ENCODE data around the gene NCKAP5. TPM values are rescaled to one million over a fixed set of nuclear protein-coding genes. Genes with fewer than 3 reads are reported as not detected.

NCKAP5 gene
- total RNA-seq, 1 experiment from 2014 or later = 3.2 TPM

- Histone ChIP-seq H3K79me2 (ENCODE audit: low read length) (no peaks in the 10 kb centered on the region), H3K4me3 (ENCODE audit: low read length) (no peak overlapping the region), H3K4me1 (ENCODE audit: insufficient read depth, low read length) (no peaks in the 10 kb centered on the region), H3K27me3 (ENCODE audit: low read length) (no peaks in the 10 kb centered on the region), H3K36me3 (ENCODE audit: low read depth, low read length) (no peaks in the 10 kb centered on the region), H3K9me2 (replicated peaks; ENCODE audit: low read length) (no peaks in the 10 kb centered on the region), H3K9ac (ENCODE audit: low read length) (no peak overlapping the region), H3F3A (ENCODE audit: low read length, unreplicated experiment) (no peaks in the 10 kb centered on the region), H2AFZ (ENCODE audit: low read length) (no peak overlapping the region), H3K9me3 (ENCODE audit: low read length) (no peaks in the 10 kb centered on the region), H3K4me2 (ENCODE audit: low read length) (no peak overlapping the region), H3K27ac (ENCODE audit: low read length) (no peak overlapping the region), H4K20me1 (ENCODE audit: low read length) (no peaks in the 10 kb centered on the region)
- DNase-seq = no peak
- no TSS peak for BruUV-seq (replicated peaks)
- no peak for ATAC-seq
- TF ChIP-seq CTCF (conservative IDR thresholded peaks at IDR 0.05; ENCODE audit: low read depth, low read length) (no peak), EZH2 (IDR thresholded peaks at IDR 0.05; ENCODE audit: low read length, unreplicated experiment) (no peak), EZH2phosphoT487 (IDR thresholded peaks at IDR 0.05; ENCODE audit: borderline replicate concordance, low read length) (no peak)
- CTCF ChIA-PET = no interaction called here
- intact Hi-C loops (cut with micrococcal nuclease) = no loop called here
- POLR2A ChIA-PET (ENCODE audit: unreplicated experiment) = no interaction called here
Measured at GRCh38 chr2:133317178-133317577, 251.1 kb downstream of the NCKAP5 start.

DNA sequence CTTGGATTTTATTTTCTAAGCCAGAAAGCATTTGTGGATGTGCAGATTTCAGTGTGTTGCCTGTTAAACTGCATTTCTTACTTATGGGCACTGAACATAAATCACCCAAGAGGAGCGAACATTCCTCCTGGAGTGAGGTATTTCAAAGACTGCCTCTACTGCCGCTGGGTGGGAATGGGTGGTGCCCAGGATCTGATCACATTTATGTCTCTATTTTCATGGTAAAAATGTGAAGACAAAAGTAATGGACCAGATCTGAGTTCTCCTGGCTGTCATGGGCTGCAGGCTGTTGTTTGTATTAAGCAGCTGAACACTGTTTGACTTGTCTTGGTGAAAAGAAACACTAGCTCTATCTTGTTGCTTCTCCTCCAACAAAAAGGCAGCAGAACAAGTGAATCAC lies 251.7 kb downstream of the NCKAP5 start:
- Histone ChIP-seq H3K79me2 (ENCODE audit: low read length) (no peaks in the 10 kb centered on the region), H3K9me3 (ENCODE audit: low read length) (no peaks in the 10 kb centered on the region), H3K4me3 (ENCODE audit: low read length) (no peak overlapping the region), H3K9me2 (replicated peaks; ENCODE audit: low read length) (no peaks in the 10 kb centered on the region), H3K27me3 (ENCODE audit: low read length) (no peaks in the 10 kb centered on the region), H4K20me1 (ENCODE audit: low read length) (no peaks in the 10 kb centered on the region), H2AFZ (ENCODE audit: low read length) (no peak overlapping the region), H3K4me1 (ENCODE audit: insufficient read depth, low read length) (no peaks in the 10 kb centered on the region), H3K27ac (ENCODE audit: low read length) (no peak overlapping the region), H3K36me3 (ENCODE audit: low read depth, low read length) (no peaks in the 10 kb centered on the region), H3F3A (ENCODE audit: low read length, unreplicated experiment) (no peaks in the 10 kb centered on the region), H3K4me2 (ENCODE audit: low read length) (no peak overlapping the region), H3K9ac (ENCODE audit: low read length) (no peak overlapping the region)
- ChIA-PET CTCF (no interaction called here), POLR2A (ENCODE audit: unreplicated experiment) (no interaction called here)
- intact Hi-C loops (cut with micrococcal nuclease) = no loop called here
- DNase-seq (no peak), ATAC-seq (no peak)
- no TSS peak for BruUV-seq (replicated peaks)
- no peak for TF ChIP-seq EZH2 (IDR thresholded peaks at IDR 0.05; ENCODE audit: low read length, unreplicated experiment)
- TF ChIP-seq EZH2phosphoT487 (IDR thresholded peaks at IDR 0.05; ENCODE audit: borderline replicate concordance, low read length) = no peak
- no peak for TF ChIP-seq CTCF (conservative IDR thresholded peaks at IDR 0.05; ENCODE audit: low read depth, low read length)

GRCh38 chr2:133315280-133315679 lies 253.0 kb downstream of the NCKAP5 start:
- H2AFZ ChIP-seq (ENCODE audit: low read length) = no peak overlapping the region
- no peak overlapping the region for H3K4me2 ChIP-seq (ENCODE audit: low read length)
- no peaks in the 10 kb centered on the region for H3K4me1 ChIP-seq (ENCODE audit: insufficient read depth, low read length)
- H3K9me2 ChIP-seq (replicated peaks; ENCODE audit: low read length) = no peaks in the 10 kb centered on the region
- H4K20me1 ChIP-seq (ENCODE audit: low read length) = no peaks in the 10 kb centered on the region
- H3K36me3 ChIP-seq (ENCODE audit: low read depth, low read length) = no peaks in the 10 kb centered on the region
- no TSS peak for BruUV-seq (replicated peaks)
- ChIA-PET CTCF (no interaction called here), POLR2A (ENCODE audit: unreplicated experiment) (no interaction called here)
- no peak overlapping the region for H3K4me3 ChIP-seq (ENCODE audit: low read length)
- no peaks in the 10 kb centered on the region for H3K27me3 ChIP-seq (ENCODE audit: low read length)
- H3K27ac ChIP-seq (ENCODE audit: low read length) = no peak overlapping the region
- no peak for ATAC-seq
- no peak for DNase-seq
- no peaks in the 10 kb centered on the region for H3K79me2 ChIP-seq (ENCODE audit: low read length)
- no peak for TF ChIP-seq EZH2 (IDR thresholded peaks at IDR 0.05; ENCODE audit: low read length, unreplicated experiment)
- no peak for TF ChIP-seq CTCF (conservative IDR thresholded peaks at IDR 0.05; ENCODE audit: low read depth, low read length)
- no peak for TF ChIP-seq EZH2phosphoT487 (IDR thresholded peaks at IDR 0.05; ENCODE audit: borderline replicate concordance, low read length)
- intact Hi-C loops (cut with micrococcal nuclease) = no loop called here
- H3F3A ChIP-seq (ENCODE audit: low read length, unreplicated experiment) = no peaks in the 10 kb centered on the region
- no peak overlapping the region for H3K9ac ChIP-seq (ENCODE audit: low read length)
- no peaks in the 10 kb centered on the region for H3K9me3 ChIP-seq (ENCODE audit: low read length)

All from PC-3 (cell line).